IPS-18c (cell line): Measurements from ENCODE around the gene WDR76.

Source experiments
- H3K4me3 ChIP-seq: 2 replicates; pipeline ENCODE4 v1.7.0; 2013; ENCODE audit warnings: low read depth, mild to moderate bottlenecking, low read length, moderate library complexity; ENCODE audit not compliant: insufficient read depth
- H3K9me3 ChIP-seq: one replicate; pipeline ENCODE4 v1.6.1; 2013; ENCODE audit warnings: mild to moderate bottlenecking, low read length, moderate library complexity; ENCODE audit not compliant: control insufficient read depth, insufficient read depth

WDR76 gene

DNA sequence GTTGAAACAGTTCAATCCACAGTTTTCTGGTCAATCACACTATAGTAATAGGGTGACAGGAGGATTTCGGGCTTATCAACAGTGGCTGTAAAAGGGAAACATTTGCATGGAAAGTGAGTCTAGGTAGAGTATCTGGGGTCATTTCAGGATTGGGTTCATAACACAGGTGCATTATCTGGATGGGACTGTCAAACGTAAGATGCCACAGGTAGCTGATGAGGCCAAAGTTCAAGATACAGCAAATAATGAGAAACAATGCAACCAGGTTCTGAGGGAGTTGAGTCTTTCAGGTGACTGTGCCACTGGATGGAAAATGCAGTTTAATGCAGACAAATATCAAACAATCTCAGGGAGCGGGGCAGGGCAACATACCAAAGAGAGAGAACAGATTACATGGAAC, 62.2 kb downstream of the WDR76 start:
- Histone ChIP-seq H3K4me3 (no peak overlapping the region), H3K9me3 (peaks cover 2% of the 10 kb centered on the region)

DNA sequence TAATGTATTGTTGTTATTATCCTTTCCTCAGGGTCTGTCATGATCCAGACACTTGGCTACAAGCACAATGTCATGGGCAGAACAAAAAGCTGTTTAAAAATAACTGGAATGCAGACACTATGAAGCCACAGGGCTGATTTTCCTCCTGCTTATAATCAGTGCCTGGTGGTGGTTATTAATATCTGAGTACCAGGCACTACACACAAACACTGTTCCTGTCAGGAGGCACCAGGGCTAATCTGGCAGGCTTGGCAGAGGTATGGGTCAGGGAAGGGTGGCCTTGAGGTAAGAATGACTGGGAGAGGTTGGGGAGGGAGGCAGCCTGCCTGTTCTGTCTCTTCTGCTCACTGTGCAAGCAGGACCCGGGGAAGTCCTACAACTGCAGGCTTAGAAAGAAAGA, 67.2 kb downstream of the WDR76 start:
- Histone ChIP-seq H3K4me3 (no peak overlapping the region), H3K9me3 (peaks cover 2% of the 10 kb centered on the region)

- H3K9me3 ChIP-seq, result no peaks in the 10 kb centered on the region
- no peak overlapping the region for H3K4me3 ChIP-seq
Measured at GRCh38 chr15:43895586-43895985, 68.8 kb downstream of the WDR76 start.

GRCh38 chr15:43896543-43896942, 69.7 kb downstream of the WDR76 start:
- Histone ChIP-seq H3K9me3 (no peaks in the 10 kb centered on the region), H3K4me3 (no peak overlapping the region)

DNA sequence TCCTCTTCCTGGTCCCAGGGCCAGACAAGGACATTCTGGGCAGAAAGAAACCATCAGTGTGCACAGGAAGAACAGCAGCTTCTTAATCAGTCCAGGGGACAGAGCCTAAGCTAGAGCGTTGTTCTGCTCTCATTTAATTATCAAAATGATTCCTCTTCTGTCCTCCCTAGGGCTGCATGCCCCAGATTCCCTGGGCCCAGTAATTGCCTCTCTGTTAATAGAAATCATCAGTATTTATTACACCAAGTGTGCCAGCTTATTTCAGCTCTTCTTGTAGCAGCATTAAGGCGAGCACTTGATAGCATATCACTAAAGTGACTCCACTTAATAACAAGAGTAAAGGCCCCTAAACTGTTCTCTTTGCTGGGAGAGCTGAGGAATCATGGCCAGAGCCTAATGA, 72.1 kb downstream of the WDR76 start:
- no peaks in the 10 kb centered on the region for H3K9me3 ChIP-seq
- no peak overlapping the region for H3K4me3 ChIP-seq

DNA sequence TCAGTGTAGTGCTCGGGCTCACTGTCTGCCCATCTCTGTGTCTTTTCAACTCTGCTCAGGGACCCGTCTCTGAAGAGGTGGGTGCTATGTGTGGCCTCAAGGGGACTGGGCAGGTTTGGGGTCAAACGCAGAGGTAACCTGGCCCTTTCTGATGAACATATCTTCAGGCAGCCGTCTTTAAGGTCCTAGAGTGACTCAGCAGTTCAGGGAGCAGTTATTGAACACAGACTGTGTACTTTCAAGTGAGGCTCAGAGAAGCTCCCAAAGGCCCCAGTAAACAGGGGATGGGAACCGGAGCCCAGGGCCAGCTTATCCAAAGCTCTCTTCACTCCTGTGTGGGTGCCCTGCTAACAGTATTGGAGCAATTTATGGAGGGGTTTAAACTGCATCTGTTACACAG, 73.1 kb downstream of the WDR76 start:
- no peaks in the 10 kb centered on the region for H3K9me3 ChIP-seq

GRCh38 chr15:43900996-43901395, 74.2 kb downstream of the WDR76 start:
- no peaks in the 10 kb centered on the region for H3K9me3 ChIP-seq
- no peak overlapping the region for H3K4me3 ChIP-seq

More for the DNA sequence above, 73.1 kb downstream of the WDR76 start:
- H3K4me3 ChIP-seq, result no peak overlapping the region

GRCh38 chr15:43901495-43901894, 74.7 kb downstream of the WDR76 start:
- Histone ChIP-seq H3K9me3 (no peaks in the 10 kb centered on the region), H3K4me3 (no peak overlapping the region)

GRCh38 chr15:43903864-43904290, 77.1 kb downstream of the WDR76 start:
- Histone ChIP-seq H3K9me3 (no peaks in the 10 kb centered on the region), H3K4me3 (no peak overlapping the region)

- Histone ChIP-seq H3K9me3 (no peaks in the 10 kb centered on the region), H3K4me3 (no peak overlapping the region)
Measured at GRCh38 chr15:43905755-43906154, 79.0 kb downstream of the WDR76 start.

GRCh38 chr15:43908516-43909050, 81.8 kb downstream of the WDR76 start:
- Histone ChIP-seq H3K9me3 (no peaks in the 10 kb centered on the region), H3K4me3 (no peak overlapping the region)

GRCh38 chr15:43911235-43911781, 84.5 kb downstream of the WDR76 start:
- no peaks in the 10 kb centered on the region for H3K9me3 ChIP-seq

GRCh38 chr15:43912208-43912607, 85.4 kb downstream of the WDR76 start:
- Histone ChIP-seq H3K9me3 (no peaks in the 10 kb centered on the region), H3K4me3 (no peak overlapping the region)

More at GRCh38 chr15:43911235-43911781, 84.5 kb downstream of the WDR76 start:
- no peak overlapping the region for H3K4me3 ChIP-seq

GRCh38 chr15:43913026-43913780, 86.4 kb downstream of the WDR76 start:
- Histone ChIP-seq H3K4me3 (no peak overlapping the region), H3K9me3 (no peaks in the 10 kb centered on the region)

- H3K4me3 ChIP-seq, result no peak overlapping the region
- H3K9me3 ChIP-seq, result no peaks in the 10 kb centered on the region
Measured at GRCh38 chr15:43913941-43914340, 87.1 kb downstream of the WDR76 start.

DNA sequence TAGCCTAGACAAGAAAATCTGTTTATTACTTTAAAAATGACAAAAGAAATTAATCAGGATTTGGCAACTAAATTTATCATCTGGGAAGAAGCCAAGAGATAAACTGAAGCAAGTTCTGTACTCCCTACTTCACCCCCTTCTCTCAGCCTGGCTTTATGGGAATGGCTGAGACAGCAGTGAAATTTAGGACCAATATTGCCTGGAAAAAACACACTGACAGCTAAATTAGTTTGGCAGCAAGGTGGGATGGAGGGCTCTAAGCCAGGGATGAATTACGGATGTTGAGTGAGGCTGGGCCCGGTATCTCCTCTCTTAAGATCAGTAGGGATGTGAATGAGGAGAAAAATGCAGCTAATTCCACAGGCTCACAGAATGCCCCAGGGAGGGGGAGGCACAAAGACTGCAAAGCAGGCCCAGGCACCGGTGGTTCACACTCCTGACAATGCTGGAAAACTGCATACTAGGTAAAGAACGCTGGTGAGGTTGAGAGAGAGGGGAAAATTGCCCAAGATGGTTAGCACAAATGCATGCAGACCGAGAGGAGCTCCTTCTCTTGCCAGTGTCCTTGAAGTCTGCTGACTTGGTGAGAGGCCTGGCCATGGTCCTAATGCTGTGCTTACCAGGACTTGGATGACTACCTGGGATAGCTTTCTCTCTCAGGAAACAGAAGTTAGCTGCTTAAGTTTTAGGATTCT, 89.0 kb downstream of the WDR76 start:
- Histone ChIP-seq H3K9me3 (no peaks in the 10 kb centered on the region), H3K4me3 (no peak overlapping the region)

- Histone ChIP-seq H3K9me3 (no peaks in the 10 kb centered on the region), H3K4me3 (no peak overlapping the region)
Measured at GRCh38 chr15:43916326-43916660, 89.5 kb downstream of the WDR76 start.
